ENCODE measurements around the gene ADAMTSL1.

ADAMTSL1 gene

DNA sequence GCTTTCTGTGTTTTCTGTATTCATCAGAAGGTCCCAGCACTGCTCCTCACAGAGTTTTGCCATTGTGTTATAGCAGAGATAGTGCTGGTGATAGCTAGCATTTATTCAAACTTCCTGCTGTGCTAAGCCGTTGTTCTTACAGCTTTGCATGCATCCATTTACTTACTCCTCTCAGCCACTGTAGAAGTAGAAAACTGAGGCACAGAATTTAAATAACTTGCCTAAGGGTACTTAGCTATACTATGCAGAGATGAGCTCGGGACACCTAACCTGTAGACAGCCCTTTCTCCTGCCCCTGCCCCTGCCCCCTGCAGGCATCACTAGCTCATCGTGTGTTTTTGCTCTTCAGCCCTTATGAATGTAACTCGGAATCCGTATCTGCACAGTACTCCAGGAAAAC is 331.4 kb downstream of the ADAMTSL1 start:
- Histone ChIP-seq H3K9ac (ENCODE audit: low read length) (no peak overlapping the region), H3K27me3 (ENCODE audit: control insufficient read depth, insufficient read depth, low read length) (no peaks in the 10 kb centered on the region), H3K4me3 (ENCODE audit: low read length) (no peak overlapping the region), H3K36me3 (ENCODE audit: control insufficient read depth, insufficient read depth, low read length) (no peaks in the 10 kb centered on the region), H3K9me3 (ENCODE audit: control insufficient read depth, low read length) (no peaks in the 10 kb centered on the region), H3K4me1 (ENCODE audit: control insufficient read depth, insufficient read depth, low read length) (no peaks in the 10 kb centered on the region)

DNA sequence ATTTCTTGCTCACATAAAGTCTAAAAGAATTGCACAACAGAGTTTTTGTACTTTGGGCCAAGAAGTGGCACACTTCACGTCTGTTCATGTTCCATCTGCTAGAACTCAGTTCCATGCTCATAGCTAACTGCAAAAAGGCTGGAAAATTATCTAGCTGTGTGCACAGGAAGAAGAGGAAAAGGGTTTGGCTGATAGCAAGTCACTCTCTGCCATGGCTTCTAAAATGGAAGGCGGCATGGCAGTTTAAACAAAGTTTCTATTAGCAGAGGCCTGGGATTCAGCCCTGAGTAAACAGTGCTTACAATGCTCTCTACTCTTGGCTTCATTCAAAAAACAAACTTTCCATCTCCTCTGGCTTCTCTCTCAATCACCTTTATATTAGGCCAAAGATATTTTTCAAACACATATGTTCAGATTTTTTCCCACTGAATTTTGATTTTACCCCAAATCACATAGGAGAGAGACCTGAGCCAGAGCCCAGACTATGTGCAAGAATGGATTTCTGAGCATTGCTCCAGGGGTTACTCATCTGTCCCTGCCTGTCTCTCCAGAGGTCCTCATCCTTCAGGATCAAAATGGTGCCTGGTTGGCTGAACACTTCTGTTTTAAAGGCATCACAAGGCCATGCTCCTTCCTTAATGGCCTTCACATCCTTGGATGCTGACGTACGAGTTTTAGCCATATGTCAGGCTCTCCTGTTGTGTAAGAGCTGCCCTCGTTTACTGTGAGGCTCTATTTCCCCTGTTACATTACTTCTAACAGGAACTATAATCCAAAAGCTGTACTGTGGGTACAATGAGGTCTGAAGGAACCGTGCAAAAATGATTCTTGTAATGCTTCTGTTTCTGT is 332.5 kb downstream of the ADAMTSL1 start:
- Histone ChIP-seq H3K27me3 (ENCODE audit: control insufficient read depth, insufficient read depth, low read length) (no peaks in the 10 kb centered on the region), H3K9me3 (ENCODE audit: control insufficient read depth, low read length) (no peaks in the 10 kb centered on the region), H3K36me3 (ENCODE audit: control insufficient read depth, insufficient read depth, low read length) (no peaks in the 10 kb centered on the region), H3K9ac (ENCODE audit: low read length) (no peak overlapping the region), H3K4me3 (ENCODE audit: low read length) (no peak overlapping the region), H3K4me1 (ENCODE audit: control insufficient read depth, insufficient read depth, low read length) (no peaks in the 10 kb centered on the region)

DNA sequence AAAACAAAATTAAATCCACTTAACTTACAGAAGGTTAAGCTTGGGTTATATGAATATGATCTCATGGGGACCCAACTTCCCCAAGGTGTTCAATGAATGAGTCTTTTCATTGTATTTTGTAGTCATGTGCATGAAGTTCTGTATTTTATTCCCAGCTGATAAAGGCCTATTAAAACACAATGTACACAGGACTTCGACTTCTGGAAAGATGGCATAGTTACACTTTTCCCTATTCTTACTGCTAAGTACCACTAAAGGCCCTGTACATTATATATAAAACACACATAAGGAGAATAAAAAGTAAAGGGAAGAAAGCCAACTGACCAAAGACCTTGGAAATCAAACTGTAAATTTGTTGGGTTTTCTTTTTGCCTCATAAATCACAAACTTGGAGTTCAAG is 336.6 kb downstream of the ADAMTSL1 start:
- H3K9me3 ChIP-seq (ENCODE audit: control insufficient read depth, low read length), result no peaks in the 10 kb centered on the region
- H3K4me3 ChIP-seq (ENCODE audit: low read length), result no peak overlapping the region
- no peak overlapping the region for H3K9ac ChIP-seq (ENCODE audit: low read length)
- H3K4me1 ChIP-seq (ENCODE audit: control insufficient read depth, insufficient read depth, low read length), result no peaks in the 10 kb centered on the region
- H3K27me3 ChIP-seq (ENCODE audit: control insufficient read depth, insufficient read depth, low read length), result no peaks in the 10 kb centered on the region
- H3K36me3 ChIP-seq (ENCODE audit: control insufficient read depth, insufficient read depth, low read length), result no peaks in the 10 kb centered on the region

DNA sequence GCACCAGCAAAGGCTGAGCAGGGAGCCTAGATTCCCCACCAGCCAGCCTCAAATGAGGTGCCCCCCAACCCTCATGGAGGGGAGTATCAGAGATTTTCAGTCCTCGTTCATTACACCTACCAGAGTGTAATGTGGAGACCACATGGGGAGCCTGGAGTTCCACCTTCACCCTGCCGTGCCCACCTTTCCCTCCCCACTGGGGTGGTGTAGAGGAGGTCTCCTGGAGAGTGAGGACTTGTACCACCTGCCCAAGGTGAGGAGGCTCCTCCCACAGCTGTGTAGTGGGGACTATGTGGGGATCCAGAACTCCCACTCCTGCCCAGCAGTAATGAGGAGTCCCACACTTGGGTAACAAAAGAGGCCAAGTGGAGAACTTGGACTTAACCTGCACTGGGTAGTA is 337.2 kb downstream of the ADAMTSL1 start:
- Histone ChIP-seq H3K4me1 (ENCODE audit: control insufficient read depth, insufficient read depth, low read length) (no peaks in the 10 kb centered on the region), H3K4me3 (ENCODE audit: low read length) (no peak overlapping the region), H3K36me3 (ENCODE audit: control insufficient read depth, insufficient read depth, low read length) (no peaks in the 10 kb centered on the region), H3K9ac (ENCODE audit: low read length) (no peak overlapping the region), H3K27me3 (ENCODE audit: control insufficient read depth, insufficient read depth, low read length) (no peaks in the 10 kb centered on the region), H3K9me3 (ENCODE audit: control insufficient read depth, low read length) (no peaks in the 10 kb centered on the region)

DNA sequence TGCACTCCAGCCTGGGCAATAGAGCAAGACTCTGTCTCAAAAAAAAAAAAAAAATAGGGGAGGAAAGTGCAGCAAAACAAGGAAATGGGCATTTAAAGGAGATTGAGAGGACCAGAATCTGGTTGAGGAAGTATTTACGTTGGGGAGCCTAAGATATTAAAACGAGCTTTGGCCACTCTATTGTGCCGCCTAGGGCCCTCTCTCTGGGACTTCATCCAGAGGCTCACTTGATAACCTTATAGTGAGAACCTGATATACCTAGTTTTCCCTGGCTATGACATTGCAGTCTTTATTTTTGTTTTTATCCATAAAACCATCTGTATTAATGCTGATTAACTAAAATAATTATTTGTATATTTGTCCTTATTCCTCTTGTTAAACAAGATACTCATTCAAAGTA is 345.5 kb downstream of the ADAMTSL1 start:
- no peak overlapping the region for H3K4me3 ChIP-seq (ENCODE audit: low read length)
- peaks cover 7% of the 10 kb centered on the region for H3K4me1 ChIP-seq (ENCODE audit: control insufficient read depth, insufficient read depth, low read length)
- no peaks in the 10 kb centered on the region for H3K36me3 ChIP-seq (ENCODE audit: control insufficient read depth, insufficient read depth, low read length)
- H3K9ac ChIP-seq (ENCODE audit: low read length), result no peak overlapping the region
- H3K27me3 ChIP-seq (ENCODE audit: control insufficient read depth, insufficient read depth, low read length), result no peaks in the 10 kb centered on the region
- no peaks in the 10 kb centered on the region for H3K9me3 ChIP-seq (ENCODE audit: control insufficient read depth, low read length)

DNA sequence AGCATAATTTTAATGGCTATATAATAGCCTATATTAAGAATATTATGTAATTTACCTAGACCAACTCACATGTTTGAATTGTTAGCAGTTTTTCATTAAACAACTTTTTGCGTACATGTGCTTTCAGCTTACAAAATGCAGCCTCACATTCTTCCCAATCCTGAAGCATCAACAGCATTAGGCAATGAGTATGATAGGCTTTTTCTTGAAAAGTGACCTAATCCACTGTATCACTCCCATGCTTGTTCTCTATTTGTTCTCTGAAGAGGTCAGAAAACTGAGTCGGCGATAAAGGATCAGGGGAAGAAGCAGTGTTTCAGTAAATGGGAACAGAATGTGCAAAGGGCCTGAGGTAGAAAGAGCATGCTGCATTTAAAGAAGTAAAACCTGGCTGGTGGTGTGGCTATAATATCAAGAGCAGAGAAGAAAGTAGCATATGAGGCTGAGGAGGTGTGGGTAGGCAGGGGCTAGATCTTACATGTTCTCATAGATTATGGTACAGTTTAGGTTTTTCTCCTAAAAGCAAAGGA is 346.7 kb downstream of the ADAMTSL1 start:
- Histone ChIP-seq H3K4me3 (ENCODE audit: low read length) (no peak overlapping the region), H3K27me3 (ENCODE audit: control insufficient read depth, insufficient read depth, low read length) (no peaks in the 10 kb centered on the region), H3K4me1 (ENCODE audit: control insufficient read depth, insufficient read depth, low read length) (peaks cover 15% of the 10 kb centered on the region), H3K9ac (ENCODE audit: low read length) (no peak overlapping the region), H3K36me3 (ENCODE audit: control insufficient read depth, insufficient read depth, low read length) (no peaks in the 10 kb centered on the region), H3K9me3 (ENCODE audit: control insufficient read depth, low read length) (no peaks in the 10 kb centered on the region)

DNA sequence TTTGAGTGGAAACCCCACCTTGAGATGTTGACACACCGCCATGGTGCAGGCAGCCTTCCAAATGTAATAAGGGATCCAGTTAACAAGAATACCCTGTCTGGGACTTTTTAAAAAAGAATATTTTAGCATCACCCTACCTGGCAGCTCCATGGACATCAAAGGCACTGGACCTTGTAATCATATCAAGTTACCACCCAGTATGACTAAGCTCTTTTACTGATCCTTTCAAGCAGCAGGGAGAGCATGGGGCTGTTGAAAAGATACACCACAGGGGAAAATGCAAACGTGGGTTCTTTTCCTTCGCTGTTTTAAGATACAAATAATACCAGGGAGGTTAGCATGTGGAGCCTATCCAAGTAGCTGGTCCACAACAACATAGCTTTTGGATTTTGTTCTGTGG is 347.8 kb downstream of the ADAMTSL1 start:
- H3K36me3 ChIP-seq (ENCODE audit: control insufficient read depth, insufficient read depth, low read length), result no peaks in the 10 kb centered on the region
- H3K27me3 ChIP-seq (ENCODE audit: control insufficient read depth, insufficient read depth, low read length), result no peaks in the 10 kb centered on the region
- H3K9me3 ChIP-seq (ENCODE audit: control insufficient read depth, low read length), result no peaks in the 10 kb centered on the region
- H3K4me3 ChIP-seq (ENCODE audit: low read length), result no peak overlapping the region
- H3K4me1 ChIP-seq (ENCODE audit: control insufficient read depth, insufficient read depth, low read length), result peaks cover 15% of the 10 kb centered on the region
- H3K9ac ChIP-seq (ENCODE audit: low read length), result no peak overlapping the region

DNA sequence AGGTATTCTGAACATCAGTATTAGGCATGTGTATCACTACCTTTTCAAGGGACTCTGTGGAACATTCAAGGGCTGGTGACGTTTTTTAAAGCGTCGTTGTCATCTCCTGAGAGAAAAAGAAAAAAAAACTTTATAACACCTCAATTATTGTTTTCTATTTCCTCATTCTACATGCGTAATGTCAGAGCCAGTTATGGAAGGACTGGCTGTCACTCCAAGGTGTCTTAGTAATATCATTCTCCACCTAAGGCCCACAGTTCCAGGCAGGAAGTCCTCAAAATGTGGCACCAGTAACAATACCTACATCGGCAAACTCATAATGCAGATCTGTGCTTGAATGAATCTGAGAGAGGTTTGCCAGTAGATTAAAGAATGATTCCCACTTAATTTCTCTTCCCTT is 348.9 kb downstream of the ADAMTSL1 start:
- no peaks in the 10 kb centered on the region for H3K27me3 ChIP-seq (ENCODE audit: control insufficient read depth, insufficient read depth, low read length)
- no peaks in the 10 kb centered on the region for H3K36me3 ChIP-seq (ENCODE audit: control insufficient read depth, insufficient read depth, low read length)
- no peak overlapping the region for H3K4me3 ChIP-seq (ENCODE audit: low read length)
- H3K4me1 ChIP-seq (ENCODE audit: control insufficient read depth, insufficient read depth, low read length), result peaks cover 15% of the 10 kb centered on the region
- no peak overlapping the region for H3K9ac ChIP-seq (ENCODE audit: low read length)
- no peaks in the 10 kb centered on the region for H3K9me3 ChIP-seq (ENCODE audit: control insufficient read depth, low read length)

DNA sequence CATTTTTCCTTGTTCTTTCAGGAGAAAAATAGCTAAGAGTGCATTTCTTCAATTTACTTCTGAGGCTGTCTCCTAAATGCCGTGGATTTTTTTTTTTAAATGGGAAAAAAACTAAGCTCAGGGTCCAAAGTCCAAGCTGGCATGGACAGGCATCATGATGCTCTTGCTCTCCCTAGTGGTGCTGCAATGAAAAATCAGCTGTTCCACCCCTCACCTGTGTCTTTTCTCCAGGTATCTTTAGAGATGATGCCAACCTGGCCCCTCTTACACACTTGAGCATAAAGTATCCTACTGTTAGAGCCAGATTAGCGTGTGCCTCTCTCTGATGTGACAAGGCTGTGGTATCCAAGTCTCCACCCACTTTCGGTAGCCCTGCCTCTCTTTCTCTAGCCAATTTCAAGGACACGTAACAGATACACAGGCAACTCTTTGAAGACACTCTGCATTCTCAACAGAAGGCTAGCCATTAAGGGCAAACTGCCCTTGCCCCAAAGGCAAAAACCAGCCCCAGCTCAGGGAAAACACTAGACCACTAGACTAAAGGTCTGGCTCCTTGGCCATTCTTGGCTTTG is 350.2 kb downstream of the ADAMTSL1 start:
- H3K9me3 ChIP-seq (ENCODE audit: control insufficient read depth, low read length), result no peaks in the 10 kb centered on the region
- no peaks in the 10 kb centered on the region for H3K36me3 ChIP-seq (ENCODE audit: control insufficient read depth, insufficient read depth, low read length)
- H3K4me1 ChIP-seq (ENCODE audit: control insufficient read depth, insufficient read depth, low read length), result peaks cover 15% of the 10 kb centered on the region
- no peak overlapping the region for H3K4me3 ChIP-seq (ENCODE audit: low read length)
- no peak overlapping the region for H3K9ac ChIP-seq (ENCODE audit: low read length)
- no peaks in the 10 kb centered on the region for H3K27me3 ChIP-seq (ENCODE audit: control insufficient read depth, insufficient read depth, low read length)

DNA sequence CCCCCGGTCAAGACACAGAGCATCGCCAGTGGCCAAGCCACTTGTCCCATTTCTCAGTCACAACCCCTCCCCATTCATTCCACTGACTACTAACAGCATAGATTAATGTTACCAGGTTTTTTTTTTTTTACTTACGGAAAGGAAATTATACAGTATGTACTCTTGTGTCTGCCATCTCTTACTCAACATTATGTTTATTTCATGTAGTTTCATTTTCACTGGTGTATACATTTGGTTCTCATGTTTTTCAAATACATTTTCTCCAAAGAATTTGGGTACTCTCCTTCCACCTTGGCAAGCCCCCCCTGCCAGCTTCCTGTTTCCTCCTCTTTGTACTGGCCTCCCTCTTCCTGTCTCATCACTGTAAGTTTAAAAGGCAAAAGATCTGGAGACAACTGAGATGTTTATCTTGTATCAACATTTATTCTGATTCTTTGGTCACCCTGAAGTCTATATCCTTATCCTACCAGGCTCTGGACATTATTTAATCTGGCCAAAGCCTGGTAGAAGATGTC is 351.8 kb downstream of the ADAMTSL1 start:
- no peaks in the 10 kb centered on the region for H3K27me3 ChIP-seq (ENCODE audit: control insufficient read depth, insufficient read depth, low read length)
- no peak overlapping the region for H3K4me3 ChIP-seq (ENCODE audit: low read length)
- H3K9ac ChIP-seq (ENCODE audit: low read length), result no peak overlapping the region
- no peaks in the 10 kb centered on the region for H3K36me3 ChIP-seq (ENCODE audit: control insufficient read depth, insufficient read depth, low read length)
- no peaks in the 10 kb centered on the region for H3K9me3 ChIP-seq (ENCODE audit: control insufficient read depth, low read length)
- peaks cover 15% of the 10 kb centered on the region for H3K4me1 ChIP-seq (ENCODE audit: control insufficient read depth, insufficient read depth, low read length)

DNA sequence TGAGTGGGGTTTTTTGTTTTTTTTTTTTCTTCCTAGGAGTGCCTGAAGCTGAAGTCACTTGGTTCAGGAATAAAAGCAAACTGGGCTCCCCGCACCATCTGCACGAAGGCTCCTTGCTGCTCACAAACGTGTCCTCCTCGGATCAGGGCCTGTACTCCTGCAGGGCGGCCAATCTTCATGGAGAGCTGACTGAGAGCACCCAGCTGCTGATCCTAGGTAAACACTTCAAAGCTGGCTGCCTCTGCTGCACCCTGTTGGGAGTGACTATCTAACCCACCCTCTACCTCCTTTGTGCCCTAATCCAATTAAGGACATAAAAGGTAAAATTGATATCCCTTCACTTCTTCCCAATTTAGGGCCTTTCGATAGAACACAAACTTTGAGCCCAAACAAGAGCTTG is 352.3 kb downstream of the ADAMTSL1 start:
- Histone ChIP-seq H3K36me3 (ENCODE audit: control insufficient read depth, insufficient read depth, low read length) (no peaks in the 10 kb centered on the region), H3K9me3 (ENCODE audit: control insufficient read depth, low read length) (no peaks in the 10 kb centered on the region), H3K4me1 (ENCODE audit: control insufficient read depth, insufficient read depth, low read length) (peaks cover 15% of the 10 kb centered on the region), H3K27me3 (ENCODE audit: control insufficient read depth, insufficient read depth, low read length) (no peaks in the 10 kb centered on the region), H3K9ac (ENCODE audit: low read length) (no peak overlapping the region), H3K4me3 (ENCODE audit: low read length) (no peak overlapping the region)

DNA sequence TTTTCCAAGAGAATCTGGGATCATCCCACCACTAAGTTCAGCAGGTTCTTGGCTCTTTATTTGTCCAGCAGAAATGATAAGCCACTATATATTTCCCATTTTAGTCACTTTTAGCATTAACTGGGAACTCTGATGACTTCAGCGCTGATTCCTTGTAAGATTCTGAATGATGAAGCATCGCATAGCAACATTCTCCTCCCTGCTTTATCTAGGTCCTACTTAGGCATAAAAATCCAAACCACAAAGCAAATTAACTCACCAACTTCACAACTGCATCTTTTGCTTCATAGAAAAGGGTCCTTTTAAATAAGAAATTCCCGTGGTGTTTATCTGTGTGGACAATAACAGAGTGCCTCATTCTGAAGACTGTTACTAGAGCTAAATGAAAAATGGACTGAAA is 355.1 kb downstream of the ADAMTSL1 start:
- no peak overlapping the region for H3K4me3 ChIP-seq (ENCODE audit: low read length)
- peaks cover 12% of the 10 kb centered on the region for H3K4me1 ChIP-seq (ENCODE audit: control insufficient read depth, insufficient read depth, low read length)
- H3K9ac ChIP-seq (ENCODE audit: low read length), result no peak overlapping the region
- H3K9me3 ChIP-seq (ENCODE audit: control insufficient read depth, low read length), result no peaks in the 10 kb centered on the region
- H3K36me3 ChIP-seq (ENCODE audit: control insufficient read depth, insufficient read depth, low read length), result no peaks in the 10 kb centered on the region
- H3K27me3 ChIP-seq (ENCODE audit: control insufficient read depth, insufficient read depth, low read length), result no peaks in the 10 kb centered on the region

Measured in mucosa of stomach (tissue), 1 donor.